Kidney epithelial cell (primary cell): ENCODE results near the gene CLASP2. TPM values are rescaled to one million over a fixed set of nuclear protein-coding genes. Genes with fewer than 3 reads are reported as not detected.

ENCODE experiments used
- DNase-seq: peaks from one replicate; pipeline ENCODE4 v3.0.0-alpha.2; 2010; ENCODE audit warnings: low read depth
- H3K27me3 ChIP-seq: 2 replicates; pipeline ENCODE4 v1.6.0; 2011; ENCODE audit warnings: low read length; ENCODE audit not compliant: control insufficient read depth, insufficient read depth
- H3K36me3 ChIP-seq: 2 replicates; pipeline ENCODE4 v1.5.1; 2011; ENCODE audit warnings: low read length; ENCODE audit not compliant: control insufficient read depth, insufficient read depth
- H3K4me3 ChIP-seq: 2 replicates; pipeline ENCODE4 v1.5.1; 2011; ENCODE audit warnings: low read depth, mild to moderate bottlenecking, control low read depth, low read length
- total RNA-seq: library from RNA; depleted of rRNA; stranded (reverse); fragments of >200 nt; gene quantifications from 2 replicates; pipeline ENCODE4 v1.2.3, GENCODE V29; 2015
- TF ChIP-seq, protein P1 (sequence below): IDR thresholded peaks from 2 replicates; pipeline ENCODE4 v1.5.1; 2011; ENCODE audit warnings: mild to moderate bottlenecking, moderate library complexity, low read length, control low read depth, inconsistent platforms; ENCODE audit not compliant: insufficient read depth, poor library complexity, severe bottlenecking

Gene CLASP2
- total RNA-seq, 1 donor from 2014 or later, result 52.4 TPM

- no peaks in the 10 kb centered on the region for H3K36me3 ChIP-seq
- H3K27me3 ChIP-seq, result no peaks in the 10 kb centered on the region
- TF ChIP-seq, protein P1, sequence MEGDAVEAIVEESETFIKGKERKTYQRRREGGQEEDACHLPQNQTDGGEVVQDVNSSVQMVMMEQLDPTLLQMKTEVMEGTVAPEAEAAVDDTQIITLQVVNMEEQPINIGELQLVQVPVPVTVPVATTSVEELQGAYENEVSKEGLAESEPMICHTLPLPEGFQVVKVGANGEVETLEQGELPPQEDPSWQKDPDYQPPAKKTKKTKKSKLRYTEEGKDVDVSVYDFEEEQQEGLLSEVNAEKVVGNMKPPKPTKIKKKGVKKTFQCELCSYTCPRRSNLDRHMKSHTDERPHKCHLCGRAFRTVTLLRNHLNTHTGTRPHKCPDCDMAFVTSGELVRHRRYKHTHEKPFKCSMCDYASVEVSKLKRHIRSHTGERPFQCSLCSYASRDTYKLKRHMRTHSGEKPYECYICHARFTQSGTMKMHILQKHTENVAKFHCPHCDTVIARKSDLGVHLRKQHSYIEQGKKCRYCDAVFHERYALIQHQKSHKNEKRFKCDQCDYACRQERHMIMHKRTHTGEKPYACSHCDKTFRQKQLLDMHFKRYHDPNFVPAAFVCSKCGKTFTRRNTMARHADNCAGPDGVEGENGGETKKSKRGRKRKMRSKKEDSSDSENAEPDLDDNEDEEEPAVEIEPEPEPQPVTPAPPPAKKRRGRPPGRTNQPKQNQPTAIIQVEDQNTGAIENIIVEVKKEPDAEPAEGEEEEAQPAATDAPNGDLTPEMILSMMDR, result no peak
- H3K4me3 ChIP-seq, result no peak overlapping the region
- no peak for DNase-seq
Measured at GRCh38 chr3:33575311-33575710, 142.7 kb downstream of the CLASP2 start.

GRCh38 chr3:33557829-33558228 lies 160.2 kb downstream of the CLASP2 start:
- Histone ChIP-seq H3K4me3 (no peak overlapping the region), H3K36me3 (no peaks in the 10 kb centered on the region), H3K27me3 (no peaks in the 10 kb centered on the region)
- TF ChIP-seq, protein P1, result no peak
- no peak for DNase-seq

DNA sequence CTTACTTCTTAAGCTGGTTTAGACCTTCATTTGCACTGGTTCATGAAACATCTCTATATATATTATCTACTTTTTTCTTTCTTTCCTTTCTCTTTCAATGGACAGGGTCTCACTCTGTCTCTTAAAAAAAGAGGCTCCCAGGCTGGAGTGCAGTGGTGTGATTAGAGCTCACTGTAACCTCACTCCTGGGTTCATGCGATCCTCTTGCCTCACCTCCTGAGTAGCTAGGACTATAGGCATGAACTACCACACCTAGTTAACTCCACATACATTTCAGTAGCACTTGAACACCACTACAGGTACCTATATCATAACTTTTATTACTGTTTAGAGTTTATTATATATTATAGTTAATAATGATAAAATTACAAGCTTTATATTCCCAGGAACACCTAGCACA lies 160.8 kb downstream of the CLASP2 start:
- Histone ChIP-seq H3K4me3 (no peak overlapping the region), H3K27me3 (no peaks in the 10 kb centered on the region), H3K36me3 (no peaks in the 10 kb centered on the region)
- no peak for DNase-seq
- TF ChIP-seq, protein P1, result no peak

GRCh38 chr3:33547101-33547500 lies 171.0 kb downstream of the CLASP2 start:
- no peak for DNase-seq

GRCh38 chr3:33544126-33544525 lies 173.9 kb downstream of the CLASP2 start:
- DNase-seq, result no peak
- H3K27me3 ChIP-seq, result no peaks in the 10 kb centered on the region
- no peaks in the 10 kb centered on the region for H3K36me3 ChIP-seq
- TF ChIP-seq, protein P1, result no peak
- no peak overlapping the region for H3K4me3 ChIP-seq

More at GRCh38 chr3:33547101-33547500, 171.0 kb downstream of the CLASP2 start:
- Histone ChIP-seq H3K27me3 (no peaks in the 10 kb centered on the region), H3K4me3 (no peak overlapping the region), H3K36me3 (no peaks in the 10 kb centered on the region)
- TF ChIP-seq, protein P1, result no peak

DNA sequence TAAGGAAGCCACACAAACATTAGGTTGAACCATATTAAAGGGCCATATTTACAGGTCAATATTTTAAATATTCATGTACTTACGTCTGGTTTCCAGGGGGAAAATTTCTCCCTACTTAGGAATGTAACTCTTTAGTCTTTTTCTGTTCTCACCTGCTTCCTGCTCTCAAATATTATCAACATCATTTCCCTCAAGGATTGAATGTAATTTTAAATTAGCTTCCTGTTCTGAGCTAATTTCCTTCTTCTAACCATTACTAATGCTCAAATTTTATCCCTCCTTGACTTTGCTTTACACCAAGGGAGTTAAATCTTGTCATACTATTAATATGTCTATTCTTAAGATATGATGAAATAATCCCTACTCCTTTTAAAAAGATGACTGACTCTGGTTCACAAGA lies 174.5 kb downstream of the CLASP2 start:
- no peak for DNase-seq
- Histone ChIP-seq H3K36me3 (no peaks in the 10 kb centered on the region), H3K4me3 (no peak overlapping the region), H3K27me3 (no peaks in the 10 kb centered on the region)
- TF ChIP-seq, protein P1, result no peak
